Glomerular endothelial cell (primary cell): ENCODE measurements around the gene FAF1. TPM values are rescaled to one million over a fixed set of nuclear protein-coding genes. Genes with fewer than 3 reads are reported as not detected.

Experiments
- DNase-seq: peaks from one replicate; pipeline ENCODE4 v3.0.0-alpha.2; 2011; ENCODE audit warnings: low read depth, low spot score; ENCODE audit errors: extremely low read depth
- total RNA-seq: library from RNA; depleted of rRNA; stranded (reverse); fragments of >200 nt; gene quantifications from 2 replicates; pipeline ENCODE4 v1.2.3, GENCODE V29; 2015

The FAF1 gene
- total RNA-seq, 1 donor from 2014 or later, result 42.9 TPM

GRCh38 chr1:50978852-50979781 is 19.1 kb upstream of the FAF1 start:
- DNase-seq, result no peak

- DNase-seq, result no peak
Observed at GRCh38 chr1:50978144-50978851, 18.2 kb upstream of the FAF1 start.

GRCh38 chr1:50977575-50978143 is 17.6 kb upstream of the FAF1 start:
- DNase-seq, result no peak

- DNase-seq, result no peak
Observed at GRCh38 chr1:50976890-50977574, 17.0 kb upstream of the FAF1 start.

- DNase-seq, result no peak
Observed at GRCh38 chr1:50976111-50976889, 16.2 kb upstream of the FAF1 start.

GRCh38 chr1:50975436-50975835 is 15.4 kb upstream of the FAF1 start:
- no peak for DNase-seq

GRCh38 chr1:50974618-50974935 is 14.5 kb upstream of the FAF1 start:
- DNase-seq, result no peak

GRCh38 chr1:50973875-50974617 is 14.0 kb upstream of the FAF1 start:
- DNase-seq, result no peak

GRCh38 chr1:50973255-50973654 is 13.2 kb upstream of the FAF1 start:
- DNase-seq, result no peak

- DNase-seq, result no peak
Observed at GRCh38 chr1:50972766-50973165, 12.7 kb upstream of the FAF1 start.

GRCh38 chr1:50971748-50972305 is 11.8 kb upstream of the FAF1 start:
- DNase-seq, result no peak

GRCh38 chr1:50970931-50971582 is 11.0 kb upstream of the FAF1 start:
- DNase-seq, result no peak

- no peak for DNase-seq
Observed at GRCh38 chr1:50970509-50970887, 10.4 kb upstream of the FAF1 start.

- DNase-seq, result no peak
Observed at GRCh38 chr1:50969611-50970508, 9.8 kb upstream of the FAF1 start, which contains the start of gene CDKN2C. CDKN2C (plus strand) TSS chr1:50970245; CDS start chr1:50970369, 124 bp downstream.

GRCh38 chr1:50968821-50969610 is 8.9 kb upstream of the FAF1 start:
- no peak for DNase-seq

GRCh38 chr1:50968158-50968820 is 8.2 kb upstream of the FAF1 start:
- no peak for DNase-seq
